ENCODE data around the gene GABBR2.

GABBR2 gene

DNA sequence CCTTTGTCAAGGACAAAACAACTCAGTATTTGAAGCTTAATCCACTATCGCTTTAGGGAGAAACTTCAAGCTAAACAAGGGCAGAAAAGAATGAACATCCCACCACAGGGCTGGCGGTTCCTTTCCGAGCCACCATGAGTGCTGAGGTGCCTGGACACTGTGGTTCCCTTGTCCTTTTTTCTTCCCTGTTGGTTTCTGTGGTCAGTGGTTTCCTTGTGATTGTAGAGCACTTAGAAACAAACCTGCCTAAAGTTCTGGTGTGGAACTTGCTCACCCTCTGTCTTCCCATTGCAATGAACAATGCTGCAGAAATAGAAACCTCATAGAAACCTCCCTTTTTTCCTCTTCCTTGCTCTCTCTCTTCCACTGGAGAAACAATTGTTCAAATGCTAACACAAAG lies 373.9 kb downstream of the GABBR2 start:
- no peaks in the 10 kb centered on the region for H3K4me1 ChIP-seq (ENCODE audit: insufficient read depth, low read length)
- no peaks in the 10 kb centered on the region for H3K9me3 ChIP-seq (ENCODE audit: low read length)
- H3K4me3 ChIP-seq (ENCODE audit: low read depth in 1 of 2, low read length in 2 of 2) = no peak overlapping the region
- H3K27me3 ChIP-seq (ENCODE audit: control insufficient read depth in 1 of 2, insufficient read depth in 2 of 2, low read length in 2 of 2) = no peaks in the 10 kb centered on the region
- no peaks in the 10 kb centered on the region for H3K36me3 ChIP-seq (ENCODE audit: insufficient read depth, low read length)
- H3K27ac ChIP-seq (ENCODE audit: low read depth, low read length) = no peak overlapping the region
- H3K9ac ChIP-seq (ENCODE audit: low read length) = no peak overlapping the region

DNA sequence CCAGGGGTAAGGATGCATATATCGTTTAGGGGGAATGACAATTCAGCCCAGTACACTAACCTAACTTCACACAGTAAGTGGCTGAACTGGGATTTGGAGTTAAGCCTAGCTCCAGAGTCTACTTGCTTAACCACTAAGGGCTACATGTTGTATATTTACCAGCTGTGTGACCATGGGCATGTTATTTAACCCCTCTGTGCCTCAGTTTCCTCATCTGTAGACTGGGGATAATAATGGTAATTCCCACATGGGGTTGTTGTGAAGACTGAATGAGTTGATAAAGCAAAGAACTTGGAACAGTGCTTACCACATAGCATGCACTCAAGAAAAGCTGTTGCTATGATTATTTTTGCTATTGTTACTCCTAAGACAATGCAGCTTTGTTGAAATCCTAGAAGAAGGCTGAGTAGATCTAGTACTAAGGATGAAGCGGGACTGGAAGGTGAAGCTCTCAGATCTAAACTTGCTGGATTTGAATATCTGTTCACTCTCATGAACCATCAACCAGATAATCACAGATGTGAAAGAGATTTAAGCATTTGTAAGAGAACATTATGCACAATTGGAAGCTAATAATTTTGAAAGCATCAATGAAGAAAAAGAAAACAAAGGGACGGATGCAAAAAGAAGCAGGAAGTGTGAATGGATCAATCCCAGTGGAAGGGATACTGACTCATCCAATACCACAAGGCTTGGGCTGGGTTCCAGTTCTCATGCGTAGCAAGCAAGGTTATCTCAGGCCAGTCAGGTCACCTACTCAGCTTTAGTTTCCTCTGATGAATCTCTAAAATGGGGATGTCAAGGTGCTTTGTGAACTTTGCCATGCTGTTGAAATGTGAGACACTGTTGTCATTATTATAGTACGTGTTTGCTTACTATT lies 374.8 kb downstream of the GABBR2 start:
- Histone ChIP-seq H3K9me3 (ENCODE audit: low read length) (no peaks in the 10 kb centered on the region), H3K27me3 (ENCODE audit: control insufficient read depth in 1 of 2, insufficient read depth in 2 of 2, low read length in 2 of 2) (no peaks in the 10 kb centered on the region), H3K4me1 (ENCODE audit: insufficient read depth, low read length) (no peaks in the 10 kb centered on the region), H3K9ac (ENCODE audit: low read length) (no peak overlapping the region), H3K4me3 (ENCODE audit: low read depth in 1 of 2, low read length in 2 of 2) (no peak overlapping the region), H3K36me3 (ENCODE audit: insufficient read depth, low read length) (no peaks in the 10 kb centered on the region), H3K27ac (ENCODE audit: low read depth, low read length) (no peak overlapping the region)

DNA sequence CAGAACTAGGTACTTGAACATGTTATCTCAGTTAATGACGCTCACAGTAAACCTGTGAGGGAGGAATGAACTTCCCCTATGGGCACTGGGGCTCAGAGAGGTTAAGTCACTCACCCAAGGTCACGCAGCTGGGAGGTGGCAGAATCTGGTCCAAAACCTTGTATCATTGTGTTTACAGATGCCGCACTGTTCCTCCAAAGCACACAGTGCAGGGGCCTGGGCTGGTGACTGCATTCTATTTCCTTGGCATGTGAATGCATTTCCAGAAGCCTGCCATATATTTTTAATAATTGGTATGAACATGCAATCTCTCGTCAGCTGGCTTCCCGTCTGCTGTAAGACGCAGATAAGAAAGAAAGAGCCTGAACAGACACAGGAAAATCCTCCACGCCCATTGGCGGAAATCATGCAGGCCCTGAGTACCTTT lies 376.3 kb downstream of the GABBR2 start:
- no peaks in the 10 kb centered on the region for H3K4me1 ChIP-seq (ENCODE audit: insufficient read depth, low read length)
- no peak overlapping the region for H3K9ac ChIP-seq (ENCODE audit: low read length)
- H3K9me3 ChIP-seq (ENCODE audit: low read length) = no peaks in the 10 kb centered on the region
- H3K4me3 ChIP-seq (ENCODE audit: low read depth in 1 of 2, low read length in 2 of 2) = no peak overlapping the region
- no peak overlapping the region for H3K27ac ChIP-seq (ENCODE audit: low read depth, low read length)
- H3K27me3 ChIP-seq (ENCODE audit: control insufficient read depth in 1 of 2, insufficient read depth in 2 of 2, low read length in 2 of 2) = no peaks in the 10 kb centered on the region
- H3K36me3 ChIP-seq (ENCODE audit: insufficient read depth, low read length) = no peaks in the 10 kb centered on the region

DNA sequence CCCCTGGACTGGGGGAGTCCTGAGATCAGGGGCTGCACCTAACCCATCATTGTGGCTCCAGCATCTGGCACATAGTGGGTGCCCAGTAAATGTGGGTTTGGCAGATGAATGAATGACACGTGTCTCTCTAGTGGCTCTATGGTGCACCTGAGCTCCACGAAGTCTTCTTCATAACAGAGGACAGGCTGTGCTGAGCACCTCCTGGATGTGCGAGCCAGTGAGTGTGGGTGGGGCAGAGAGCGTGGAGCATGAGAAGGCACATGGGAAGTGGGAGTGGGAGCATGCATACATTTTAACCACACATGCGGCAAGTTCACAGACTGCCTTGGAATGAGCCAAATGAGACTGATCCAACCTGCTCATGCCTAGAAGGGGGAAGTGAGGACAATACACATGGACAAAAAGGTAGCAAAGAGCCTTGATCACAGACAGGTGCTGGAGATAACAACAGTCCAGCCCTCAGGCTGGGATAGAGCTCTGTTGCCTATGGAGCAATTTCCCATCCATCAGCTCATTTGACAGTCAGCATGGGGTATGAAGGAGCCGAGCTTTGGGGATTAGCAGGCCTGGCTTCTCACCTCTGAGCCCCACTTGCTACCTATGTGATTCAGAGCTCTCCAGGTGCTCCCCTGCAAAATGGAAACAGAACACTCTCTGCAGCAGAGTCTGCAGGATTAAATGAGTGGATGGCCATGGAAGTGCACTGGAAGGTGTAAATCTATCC lies 377.0 kb downstream of the GABBR2 start:
- Histone ChIP-seq H3K27ac (ENCODE audit: low read depth, low read length) (no peak overlapping the region), H3K4me1 (ENCODE audit: insufficient read depth, low read length) (no peaks in the 10 kb centered on the region), H3K36me3 (ENCODE audit: insufficient read depth, low read length) (no peaks in the 10 kb centered on the region), H3K9ac (ENCODE audit: low read length) (no peak overlapping the region), H3K4me3 (ENCODE audit: low read depth in 1 of 2, low read length in 2 of 2) (no peak overlapping the region), H3K27me3 (ENCODE audit: control insufficient read depth in 1 of 2, insufficient read depth in 2 of 2, low read length in 2 of 2) (no peaks in the 10 kb centered on the region), H3K9me3 (ENCODE audit: low read length) (no peaks in the 10 kb centered on the region)

DNA sequence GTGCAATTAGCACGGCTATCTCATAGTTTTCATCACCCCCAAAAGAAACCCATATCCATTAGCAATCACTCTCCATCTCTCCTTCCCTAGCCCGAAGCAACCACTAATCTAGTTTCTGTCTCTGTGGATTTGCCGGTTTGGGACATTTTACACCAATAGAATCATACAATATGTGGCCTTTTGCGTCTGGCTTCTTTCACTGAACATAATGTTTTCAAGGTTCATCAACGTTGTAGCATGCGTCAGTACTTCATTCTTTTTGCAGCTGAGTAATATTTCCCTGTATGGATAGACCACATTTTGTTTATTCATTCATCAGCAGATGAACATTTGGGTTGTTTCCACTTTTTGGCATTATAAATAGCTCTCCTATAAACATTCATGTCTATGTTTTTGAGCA lies 377.9 kb downstream of the GABBR2 start:
- H3K27ac ChIP-seq (ENCODE audit: low read depth, low read length) = no peak overlapping the region
- H3K9me3 ChIP-seq (ENCODE audit: low read length) = no peaks in the 10 kb centered on the region
- H3K4me3 ChIP-seq (ENCODE audit: low read depth in 1 of 2, low read length in 2 of 2) = no peak overlapping the region
- no peaks in the 10 kb centered on the region for H3K27me3 ChIP-seq (ENCODE audit: control insufficient read depth in 1 of 2, insufficient read depth in 2 of 2, low read length in 2 of 2)
- H3K36me3 ChIP-seq (ENCODE audit: insufficient read depth, low read length) = no peaks in the 10 kb centered on the region
- H3K9ac ChIP-seq (ENCODE audit: low read length) = no peak overlapping the region
- H3K4me1 ChIP-seq (ENCODE audit: insufficient read depth, low read length) = no peaks in the 10 kb centered on the region

DNA sequence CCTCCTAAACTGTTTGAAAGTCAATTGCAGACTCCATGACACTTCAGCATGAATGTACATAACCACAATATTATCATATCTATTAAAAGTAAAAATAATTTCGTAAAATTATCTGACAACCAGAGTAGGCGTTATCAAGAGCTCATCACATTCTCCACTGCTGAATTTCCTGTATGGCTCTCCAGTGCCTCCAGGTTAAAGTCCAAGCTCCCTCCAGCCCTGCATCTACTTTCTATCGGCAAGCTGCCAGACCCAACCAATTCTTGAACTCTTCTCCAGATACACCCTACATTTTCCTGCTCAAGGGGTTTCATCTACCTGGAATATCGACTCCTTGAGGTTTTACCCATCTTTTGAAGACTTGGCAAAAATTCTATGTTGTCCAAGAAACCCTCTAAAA lies 378.8 kb downstream of the GABBR2 start:
- H3K27ac ChIP-seq (ENCODE audit: low read depth, low read length) = no peak overlapping the region
- no peak overlapping the region for H3K9ac ChIP-seq (ENCODE audit: low read length)
- no peaks in the 10 kb centered on the region for H3K4me1 ChIP-seq (ENCODE audit: insufficient read depth, low read length)
- H3K27me3 ChIP-seq (ENCODE audit: control insufficient read depth in 1 of 2, insufficient read depth in 2 of 2, low read length in 2 of 2) = no peaks in the 10 kb centered on the region
- H3K36me3 ChIP-seq (ENCODE audit: insufficient read depth, low read length) = no peaks in the 10 kb centered on the region
- no peak overlapping the region for H3K4me3 ChIP-seq (ENCODE audit: low read depth in 1 of 2, low read length in 2 of 2)
- no peaks in the 10 kb centered on the region for H3K9me3 ChIP-seq (ENCODE audit: low read length)

DNA sequence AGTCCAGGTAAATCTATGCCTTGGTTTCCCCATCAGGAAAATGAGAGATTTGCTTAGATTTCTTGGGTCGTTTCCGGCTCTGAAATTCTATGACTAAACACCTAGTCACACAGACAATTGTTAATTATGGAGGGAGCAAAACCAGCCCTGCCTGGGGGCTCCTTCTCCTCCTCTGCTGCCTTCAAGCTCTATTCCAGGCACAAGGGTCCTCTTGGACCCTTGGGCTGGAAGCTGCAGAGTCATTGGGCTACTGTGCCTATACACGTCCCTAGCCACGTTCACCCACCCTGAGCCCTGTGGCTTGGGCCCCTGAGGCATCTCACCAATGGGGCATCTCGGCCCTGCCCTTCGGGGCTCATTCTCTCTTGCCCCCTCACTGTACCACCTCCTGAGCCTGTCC lies 379.5 kb downstream of the GABBR2 start:
- Histone ChIP-seq H3K9me3 (ENCODE audit: low read length) (no peaks in the 10 kb centered on the region), H3K4me3 (ENCODE audit: low read depth in 1 of 2, low read length in 2 of 2) (no peak overlapping the region), H3K27me3 (ENCODE audit: control insufficient read depth in 1 of 2, insufficient read depth in 2 of 2, low read length in 2 of 2) (no peaks in the 10 kb centered on the region), H3K9ac (ENCODE audit: low read length) (no peak overlapping the region), H3K36me3 (ENCODE audit: insufficient read depth, low read length) (no peaks in the 10 kb centered on the region), H3K27ac (ENCODE audit: low read depth, low read length) (no peak overlapping the region), H3K4me1 (ENCODE audit: insufficient read depth, low read length) (no peaks in the 10 kb centered on the region)

DNA sequence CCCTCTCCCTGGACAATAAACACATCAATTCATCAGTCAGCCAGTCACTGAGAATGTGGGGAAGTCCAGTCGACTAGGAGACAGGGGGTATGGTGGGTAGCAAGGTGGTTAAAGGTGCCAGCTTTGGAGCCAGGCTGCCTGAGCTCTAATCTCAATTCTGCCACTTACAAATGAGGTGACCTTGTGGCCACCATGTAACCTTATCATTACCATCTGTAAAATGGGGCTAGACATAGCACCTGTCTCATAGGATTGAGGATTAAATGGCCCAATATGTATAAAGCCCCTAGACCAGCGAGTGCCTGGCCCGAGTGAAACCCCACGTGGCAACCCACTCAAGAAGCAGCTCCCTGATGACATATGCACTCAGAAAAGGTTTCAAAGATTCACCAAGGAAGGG lies 380.0 kb downstream of the GABBR2 start:
- Histone ChIP-seq H3K9me3 (ENCODE audit: low read length) (no peaks in the 10 kb centered on the region), H3K4me3 (ENCODE audit: low read depth in 1 of 2, low read length in 2 of 2) (no peak overlapping the region), H3K4me1 (ENCODE audit: insufficient read depth, low read length) (no peaks in the 10 kb centered on the region)

DNA sequence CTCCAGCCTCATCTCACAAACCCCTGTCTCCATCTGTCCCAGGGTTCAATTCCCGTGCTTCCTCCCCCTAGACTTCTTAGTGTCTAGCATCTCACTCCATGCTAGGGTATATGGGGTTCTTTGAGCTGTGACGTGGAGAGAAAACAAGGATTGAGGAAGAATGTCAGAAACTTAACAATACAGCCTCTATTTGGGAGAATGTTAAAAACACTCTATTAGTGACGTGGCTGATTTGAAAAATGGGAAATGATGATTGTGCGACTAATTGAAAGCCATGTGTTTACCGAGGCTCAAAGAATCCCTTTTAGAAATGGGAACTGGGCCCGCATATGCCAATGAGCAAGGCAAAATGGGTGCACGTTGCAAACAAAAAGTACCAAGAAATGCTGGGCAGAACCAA lies 380.6 kb downstream of the GABBR2 start:
- Histone ChIP-seq H3K9me3 (ENCODE audit: low read length) (no peaks in the 10 kb centered on the region), H3K27me3 (ENCODE audit: control insufficient read depth in 1 of 2, insufficient read depth in 2 of 2, low read length in 2 of 2) (no peaks in the 10 kb centered on the region), H3K4me1 (ENCODE audit: insufficient read depth, low read length) (no peaks in the 10 kb centered on the region), H3K27ac (ENCODE audit: low read depth, low read length) (no peak overlapping the region), H3K9ac (ENCODE audit: low read length) (no peak overlapping the region), H3K36me3 (ENCODE audit: insufficient read depth, low read length) (no peaks in the 10 kb centered on the region), H3K4me3 (ENCODE audit: low read depth in 1 of 2, low read length in 2 of 2) (no peak overlapping the region)

More for the DNA sequence above, 380.0 kb downstream of the GABBR2 start:
- Histone ChIP-seq H3K27me3 (ENCODE audit: control insufficient read depth in 1 of 2, insufficient read depth in 2 of 2, low read length in 2 of 2) (no peaks in the 10 kb centered on the region), H3K27ac (ENCODE audit: low read depth, low read length) (no peak overlapping the region), H3K36me3 (ENCODE audit: insufficient read depth, low read length) (no peaks in the 10 kb centered on the region), H3K9ac (ENCODE audit: low read length) (no peak overlapping the region)

DNA sequence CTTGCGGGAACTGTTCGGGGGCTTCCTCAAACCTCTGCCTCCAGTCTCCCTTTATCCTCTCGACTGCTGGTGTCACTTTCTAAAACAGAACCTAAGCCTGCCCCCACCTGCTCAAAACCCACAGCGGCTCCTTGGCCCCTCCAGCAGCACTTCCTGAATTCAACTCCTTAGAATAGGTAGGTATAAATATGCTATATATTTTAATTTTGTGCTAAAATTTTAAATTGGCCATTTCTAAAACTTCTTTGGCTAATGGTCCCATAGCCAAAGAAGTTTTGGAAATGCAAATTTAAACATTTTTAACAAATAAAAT lies 381.5 kb downstream of the GABBR2 start:
- Histone ChIP-seq H3K9me3 (ENCODE audit: low read length) (no peaks in the 10 kb centered on the region), H3K9ac (ENCODE audit: low read length) (no peak overlapping the region), H3K27ac (ENCODE audit: low read depth, low read length) (no peak overlapping the region), H3K36me3 (ENCODE audit: insufficient read depth, low read length) (no peaks in the 10 kb centered on the region), H3K4me3 (ENCODE audit: low read depth in 1 of 2, low read length in 2 of 2) (no peak overlapping the region), H3K4me1 (ENCODE audit: insufficient read depth, low read length) (no peaks in the 10 kb centered on the region), H3K27me3 (ENCODE audit: control insufficient read depth in 1 of 2, insufficient read depth in 2 of 2, low read length in 2 of 2) (no peaks in the 10 kb centered on the region)

DNA sequence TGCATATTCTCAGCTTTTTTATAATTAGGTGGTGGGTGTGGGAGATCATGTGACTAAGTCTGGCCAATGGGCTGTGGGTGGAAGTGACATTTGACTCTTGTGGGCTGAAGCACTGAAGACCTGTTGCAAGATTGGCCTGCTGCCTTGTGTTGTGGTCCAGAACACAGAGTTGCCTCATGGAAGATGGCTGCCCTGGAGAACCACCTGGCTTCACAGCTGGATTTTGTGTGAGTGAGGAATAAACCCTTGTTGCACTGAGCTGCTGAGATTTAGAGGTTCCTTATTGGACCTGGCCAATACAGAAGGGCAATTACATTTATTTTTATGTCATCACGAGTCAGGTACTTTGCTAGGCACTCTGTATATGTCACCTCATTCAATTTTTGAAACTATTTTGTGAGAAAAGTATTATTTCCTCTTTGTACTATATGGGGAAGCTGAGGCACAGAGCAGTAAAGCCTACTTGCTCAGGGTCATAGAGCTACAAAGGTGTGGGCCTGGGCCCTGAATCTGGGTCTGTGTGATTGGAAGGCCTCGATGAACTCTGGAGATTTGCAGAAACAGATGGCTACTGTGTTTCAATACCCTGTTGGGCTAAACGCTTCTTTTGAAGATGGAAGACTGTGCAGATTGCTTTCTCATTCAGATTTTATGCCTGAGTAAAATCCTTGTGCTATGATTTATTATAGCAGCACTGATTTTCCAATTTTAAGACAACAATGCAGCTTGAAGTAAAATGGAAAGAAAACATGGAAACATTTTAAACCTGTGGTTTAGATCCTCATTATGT lies 382.1 kb downstream of the GABBR2 start:
- H3K27ac ChIP-seq (ENCODE audit: low read depth, low read length) = no peak overlapping the region
- no peak overlapping the region for H3K9ac ChIP-seq (ENCODE audit: low read length)
- H3K4me3 ChIP-seq (ENCODE audit: low read depth in 1 of 2, low read length in 2 of 2) = no peak overlapping the region
- H3K27me3 ChIP-seq (ENCODE audit: control insufficient read depth in 1 of 2, insufficient read depth in 2 of 2, low read length in 2 of 2) = no peaks in the 10 kb centered on the region
- H3K4me1 ChIP-seq (ENCODE audit: insufficient read depth, low read length) = no peaks in the 10 kb centered on the region
- no peaks in the 10 kb centered on the region for H3K9me3 ChIP-seq (ENCODE audit: low read length)
- no peaks in the 10 kb centered on the region for H3K36me3 ChIP-seq (ENCODE audit: insufficient read depth, low read length)
